HG03442 (cell line): ENCODE measurements around the gene TMEM38A.

Experiments
- ATAC-seq: cut with Tn5 transposase; IDR thresholded peaks from one replicate; pipeline ENCODE4 v1.9.1; 2021; ENCODE audit warnings: mild to moderate bottlenecking, moderate library complexity; ENCODE audit not compliant: unreplicated experiment

TMEM38A gene

GRCh38 chr19:16660763-16661479, at the start of gene TMEM38A:
Gene TMEM38A, plus strand, starts transcription at chr19:16661139. Its CDS starts 79 bp downstream, at chr19:16661218.
- peak; percentile 21 for ATAC-seq

DNA sequence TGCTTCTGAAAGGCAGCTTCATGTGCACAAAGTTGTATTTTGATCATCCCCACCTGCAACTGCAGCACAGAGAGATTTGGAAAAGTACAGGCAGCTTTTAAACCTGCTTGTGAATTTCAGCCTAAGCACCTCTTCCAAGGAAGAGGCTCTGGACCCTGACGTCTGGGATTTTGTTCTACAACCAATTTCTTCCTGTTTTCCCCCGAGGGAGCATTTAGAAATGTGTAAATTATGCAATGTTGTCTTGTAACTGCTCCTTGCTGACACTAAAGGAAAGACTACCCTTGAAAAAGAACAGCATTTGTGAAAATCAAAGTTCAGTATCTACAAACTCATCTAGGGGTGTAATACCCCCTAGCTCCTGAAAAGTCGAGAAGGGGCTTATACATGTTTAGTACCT, 48.3 kb upstream of the TMEM38A start:
- no peak for ATAC-seq

- no peak for ATAC-seq
These were observed 47.1 kb upstream of the TMEM38A start for GRCh38 chr19:16613841-16614240.

DNA sequence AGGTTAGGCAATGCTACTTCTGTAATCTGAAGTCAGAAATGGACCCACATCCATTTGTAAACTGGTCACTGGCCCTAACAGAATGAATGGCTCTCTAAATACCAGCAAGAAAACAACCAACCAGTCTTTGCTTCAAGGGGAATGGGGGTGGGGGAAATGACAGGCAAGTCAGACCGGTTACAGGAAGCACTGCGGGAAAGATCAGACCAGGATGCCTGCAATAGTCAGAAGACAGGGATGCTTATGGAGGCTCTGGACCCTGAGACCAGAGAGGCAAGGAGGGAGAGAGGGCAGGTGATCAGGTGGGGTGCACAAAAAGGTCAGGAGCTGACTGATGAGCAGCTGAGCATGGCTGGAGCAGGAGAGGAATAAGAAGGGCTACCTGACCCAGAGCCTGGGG, 46.0 kb upstream of the TMEM38A start:
- ATAC-seq, result no peak

GRCh38 chr19:16615808-16616207, 45.1 kb upstream of the TMEM38A start:
- no peak for ATAC-seq

DNA sequence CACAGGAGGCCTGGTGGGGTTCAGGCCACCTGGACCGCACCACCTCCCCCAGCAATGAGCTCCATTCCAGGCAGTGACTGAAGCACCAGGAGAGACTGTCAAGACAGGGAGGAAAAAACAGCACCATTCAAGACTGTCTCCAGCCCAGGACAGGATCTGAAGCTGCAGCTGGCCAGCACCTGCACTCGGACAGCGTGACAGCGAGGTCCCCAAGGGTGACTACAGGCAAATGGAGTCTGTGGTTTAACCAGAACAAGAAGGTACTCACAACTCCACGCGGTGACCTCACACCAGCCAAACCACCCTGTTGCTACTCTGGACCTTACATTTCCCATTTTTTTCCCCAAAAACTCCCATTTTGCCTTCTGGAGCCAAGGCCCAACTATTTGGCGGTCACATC, 42.7 kb upstream of the TMEM38A start:
- no peak for ATAC-seq

DNA sequence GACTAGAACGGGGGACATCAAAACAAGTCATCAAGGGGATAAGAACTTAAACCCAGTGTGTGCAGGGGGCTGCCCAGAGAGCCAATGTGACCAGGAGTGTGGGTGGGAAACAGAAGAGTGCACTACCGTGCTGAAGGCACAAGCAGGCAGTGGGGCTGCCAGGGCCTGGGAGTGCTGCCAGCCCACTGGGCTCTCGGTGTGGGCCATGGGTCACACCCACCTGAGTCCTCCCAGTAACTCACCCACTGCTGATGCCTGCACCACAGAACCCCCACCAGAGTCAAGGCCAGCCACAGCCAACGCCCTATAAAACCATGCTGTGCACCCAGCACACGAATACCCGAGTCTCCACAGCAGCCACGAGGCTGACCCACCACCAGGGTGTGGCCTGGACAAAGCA, 41.5 kb upstream of the TMEM38A start:
- ATAC-seq, result no peak

- ATAC-seq, result no peak
These were observed 40.9 kb upstream of the TMEM38A start for GRCh38 chr19:16620018-16620417.

DNA sequence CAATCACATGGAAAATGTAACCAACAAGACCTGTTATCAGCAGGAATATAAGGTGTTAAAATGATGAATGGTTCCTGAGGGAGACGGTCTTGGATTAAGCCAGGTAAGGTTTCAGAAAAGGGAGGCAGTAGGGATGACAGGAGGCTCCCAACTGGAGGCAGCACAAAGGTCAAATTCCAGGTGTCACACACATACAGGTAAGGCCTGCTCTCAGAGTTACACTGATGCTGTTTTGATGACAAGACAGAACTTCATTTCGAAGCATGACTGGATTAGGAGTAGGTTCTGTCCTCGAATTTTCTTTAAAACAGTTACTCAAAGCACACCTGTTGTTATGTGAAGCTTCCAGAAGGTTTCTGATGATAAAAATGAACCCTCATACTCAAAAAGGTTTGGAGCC, 40.4 kb upstream of the TMEM38A start:
- ATAC-seq, result no peak

DNA sequence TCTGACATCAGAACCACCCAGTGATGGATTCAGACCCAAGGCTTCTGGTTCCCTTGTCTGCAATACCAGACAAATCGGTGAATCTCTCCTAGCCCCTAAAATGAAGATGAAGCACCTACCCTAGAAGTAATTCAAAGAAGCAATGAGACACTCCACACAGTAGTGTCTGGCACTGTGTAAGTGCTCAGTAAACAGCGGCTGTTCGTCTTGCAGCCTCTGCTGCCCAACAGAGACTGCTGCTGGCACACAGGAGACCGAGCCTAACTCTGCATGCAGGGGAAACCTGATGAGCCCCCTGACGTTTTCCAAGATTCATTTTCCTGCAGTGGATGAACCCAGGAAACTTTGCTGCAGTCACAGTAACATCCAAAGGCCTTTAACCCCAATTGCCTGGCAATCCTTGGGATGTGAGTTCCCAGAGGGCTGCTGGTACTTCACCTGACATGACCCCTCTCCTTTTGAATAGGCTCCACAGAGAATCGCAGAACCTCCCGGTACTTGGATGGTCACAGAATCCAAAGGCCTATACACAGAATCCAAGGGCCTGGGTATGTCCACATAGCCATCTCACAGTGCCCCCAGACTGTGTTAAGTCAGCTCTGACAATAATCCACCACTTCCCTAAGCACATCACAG, 39.7 kb upstream of the TMEM38A start:
- no peak for ATAC-seq

GRCh38 chr19:16623066-16623465, 37.9 kb upstream of the TMEM38A start:
- no peak for ATAC-seq

GRCh38 chr19:16623576-16623975, 37.4 kb upstream of the TMEM38A start:
- no peak for ATAC-seq

GRCh38 chr19:16624236-16624635, 36.7 kb upstream of the TMEM38A start:
- ATAC-seq, result no peak

GRCh38 chr19:16625163-16625958, 35.6 kb upstream of the TMEM38A start:
- no peak for ATAC-seq

DNA sequence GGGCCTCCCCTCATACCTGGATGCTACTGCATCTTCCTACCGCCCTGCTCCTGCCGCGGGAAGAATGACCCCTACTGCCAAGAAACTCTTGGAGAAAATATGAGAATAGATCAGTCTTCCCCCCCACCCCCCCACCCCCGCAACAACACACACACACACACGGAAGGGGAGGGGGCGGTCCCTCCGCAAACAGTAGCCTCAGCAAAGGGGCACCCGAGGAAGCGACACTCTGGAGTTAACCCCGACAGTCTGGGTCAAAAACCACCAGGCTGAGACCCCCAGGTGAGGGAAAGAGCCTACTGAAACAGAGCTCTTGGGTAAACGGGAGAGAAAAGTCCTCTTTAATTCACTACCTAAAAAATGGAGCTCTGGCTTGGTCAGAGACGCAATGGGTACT, 34.1 kb upstream of the TMEM38A start:
- ATAC-seq, result no peak

GRCh38 chr19:16627193-16627927, 33.6 kb upstream of the TMEM38A start:
- peak; percentile 3 for ATAC-seq

GRCh38 chr19:16627928-16628182, 33.1 kb upstream of the TMEM38A start:
- ATAC-seq, result peak; percentile 6

DNA sequence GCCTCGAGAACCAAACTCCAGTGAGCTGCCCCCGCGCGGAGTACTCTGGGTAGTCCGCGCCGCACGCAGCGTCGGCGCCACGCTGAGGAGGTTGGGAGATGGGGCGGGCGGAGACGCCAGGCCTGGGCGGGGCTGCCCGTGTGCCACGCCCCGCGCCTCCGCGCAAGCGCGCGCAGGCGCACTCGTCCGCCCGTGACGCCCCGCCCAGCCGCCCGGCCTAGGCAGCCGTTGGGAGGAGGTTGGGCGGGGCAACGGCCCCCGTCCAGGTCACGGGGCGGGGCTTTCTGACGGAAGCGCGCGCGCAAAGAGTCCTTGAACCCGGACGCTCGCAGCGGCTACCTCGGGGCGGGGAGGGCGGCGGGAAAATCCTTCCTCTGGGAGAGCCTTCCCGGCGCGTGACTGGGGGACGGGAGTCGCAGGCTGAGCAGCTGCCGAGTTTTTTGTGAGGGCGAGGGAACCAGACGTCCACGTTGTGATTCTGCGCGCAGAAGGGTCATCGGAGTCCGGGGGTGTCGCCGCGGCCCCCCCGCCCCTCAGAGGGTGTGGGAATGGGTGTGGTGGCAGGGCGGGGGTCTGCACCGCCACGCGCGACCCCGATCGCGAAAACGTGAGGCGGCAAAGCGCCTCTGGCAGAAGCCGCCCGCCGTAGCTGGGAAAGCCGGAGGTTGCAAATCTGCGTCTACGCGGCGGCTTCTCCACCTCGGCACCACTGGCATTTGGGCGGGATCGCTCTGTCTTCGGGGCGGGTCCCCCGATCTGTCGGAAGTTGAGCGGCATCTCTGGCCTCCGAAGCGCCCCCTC, 32.6 kb upstream of the TMEM38A start, which contains the start of gene MED26:
TSS of gene MED26 (minus strand) at position 22 of the 801 bp plus-strand sequence. CDS start 261 bp downstream, outside the sequence.
- peak; percentile 86 for ATAC-seq

GRCh38 chr19:16628984-16629691, 31.8 kb upstream of the TMEM38A start:
- no peak for ATAC-seq

- ATAC-seq, result no peak
These were observed 29.5 kb upstream of the TMEM38A start for GRCh38 chr19:16631465-16631864.
